NCI-H524 (cell line): Measurements from ENCODE around the gene ZFP36L2.

Experiments used
- DNase-seq, 2 experiments: peaks; one replicate each; lab custom pipeline; 2025; lab: John Stamatoyannopoulos, UW

The ZFP36L2 gene

DNA sequence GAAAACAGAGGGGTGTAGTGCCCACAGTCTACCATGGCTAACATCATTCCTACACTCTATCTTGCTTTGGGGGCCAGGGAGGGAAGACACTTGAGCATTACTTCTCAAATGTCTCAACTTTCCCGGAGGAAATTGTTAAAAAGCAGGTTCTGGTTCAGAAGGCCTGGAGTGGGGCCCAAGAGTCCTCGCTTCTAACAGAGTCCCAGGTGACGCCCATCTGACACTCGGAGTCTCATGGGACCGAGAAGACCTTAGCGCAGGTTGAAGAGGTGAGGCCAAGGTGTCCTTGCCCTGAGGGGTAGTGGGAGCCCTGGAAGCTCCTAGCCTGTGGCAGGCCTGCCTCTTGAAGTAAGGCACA is 40.1 kb downstream of the ZFP36L2 start:
- no peak for DNase-seq

DNA sequence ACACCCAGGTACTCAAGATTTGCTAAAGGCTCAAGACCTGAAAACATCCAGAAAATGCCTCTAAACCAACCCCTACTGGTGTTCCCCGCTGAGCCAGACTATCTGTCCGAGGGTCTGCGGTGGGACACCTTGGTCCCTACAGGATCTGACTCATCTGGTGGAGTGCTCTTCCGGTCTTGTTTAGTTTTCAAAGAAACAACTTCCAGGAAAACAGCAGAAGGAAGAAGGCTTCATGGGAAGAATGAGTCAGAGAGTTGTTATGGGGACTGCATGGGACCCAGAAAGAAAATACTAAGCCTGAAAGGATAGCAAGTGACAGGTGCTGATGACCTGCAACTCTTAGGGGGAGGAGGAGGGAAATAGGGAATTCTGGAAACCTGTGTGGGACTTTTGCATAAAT is 41.3 kb downstream of the ZFP36L2 start:
- no peak for DNase-seq

DNA sequence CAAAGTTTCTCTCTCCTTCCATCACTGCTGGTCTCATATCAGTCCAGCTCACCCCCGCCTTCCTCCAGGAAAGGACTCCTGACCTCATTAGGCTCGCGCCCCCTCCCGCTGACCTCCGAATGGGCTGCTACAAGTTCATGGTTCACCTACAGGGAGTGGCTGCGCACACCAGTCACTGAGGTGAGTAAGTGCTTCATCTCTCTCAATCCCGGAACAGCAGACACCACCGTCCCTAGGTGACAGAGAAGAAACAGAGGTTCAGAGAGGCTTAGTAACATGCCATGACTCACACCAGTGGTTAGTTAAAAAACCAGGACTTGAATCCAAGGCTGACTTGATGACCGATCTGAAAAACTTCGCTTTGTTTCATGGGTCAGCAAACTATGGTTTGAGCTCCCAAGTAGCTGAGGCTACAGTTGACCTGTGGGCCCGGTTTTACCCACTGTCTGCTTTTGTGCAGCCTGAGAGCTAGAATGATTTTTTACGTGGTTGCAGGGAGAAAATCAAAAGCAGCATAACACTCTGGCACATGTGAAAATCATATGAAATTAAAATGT is 42.0 kb downstream of the ZFP36L2 start:
- no peak for DNase-seq

DNA sequence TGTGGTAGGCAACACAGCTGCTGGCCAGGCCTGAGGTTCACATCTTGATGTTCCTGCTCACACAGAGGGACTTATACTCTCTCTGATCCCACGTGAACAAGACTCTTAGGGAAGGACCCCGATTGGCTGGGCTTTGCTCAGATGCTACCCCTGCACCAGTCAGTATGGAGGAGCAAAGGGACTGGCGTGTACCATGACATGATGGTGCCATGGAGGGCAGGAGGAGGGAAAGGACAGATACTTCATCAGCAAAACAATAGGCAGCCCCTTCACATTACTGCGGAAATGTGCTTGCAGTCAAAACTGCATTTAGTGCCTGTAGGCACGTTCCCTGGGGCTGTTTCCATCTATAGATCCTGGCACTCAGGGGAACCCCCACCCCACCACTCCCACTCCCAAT is 42.7 kb downstream of the ZFP36L2 start:
- no peak for DNase-seq

DNA sequence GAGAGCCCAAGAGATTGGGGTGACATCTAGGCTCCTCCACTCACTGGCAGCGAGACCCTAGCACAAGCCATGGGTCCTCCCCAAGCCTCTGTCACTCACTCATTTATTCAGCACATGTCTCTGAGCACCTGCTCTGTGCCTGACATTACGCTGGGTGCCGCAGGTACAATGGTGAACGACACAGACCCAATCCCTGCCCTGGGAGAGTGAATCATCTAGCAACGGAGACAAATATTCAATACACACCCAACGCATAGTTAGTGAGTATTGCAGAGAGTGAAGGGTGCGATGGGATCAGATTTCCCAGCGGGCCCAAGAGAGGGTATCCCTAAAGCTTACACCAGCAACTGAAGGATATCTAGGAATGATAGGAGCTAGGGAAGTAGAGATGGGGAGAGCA is 45.5 kb downstream of the ZFP36L2 start:
- DNase-seq, result no peak

DNA sequence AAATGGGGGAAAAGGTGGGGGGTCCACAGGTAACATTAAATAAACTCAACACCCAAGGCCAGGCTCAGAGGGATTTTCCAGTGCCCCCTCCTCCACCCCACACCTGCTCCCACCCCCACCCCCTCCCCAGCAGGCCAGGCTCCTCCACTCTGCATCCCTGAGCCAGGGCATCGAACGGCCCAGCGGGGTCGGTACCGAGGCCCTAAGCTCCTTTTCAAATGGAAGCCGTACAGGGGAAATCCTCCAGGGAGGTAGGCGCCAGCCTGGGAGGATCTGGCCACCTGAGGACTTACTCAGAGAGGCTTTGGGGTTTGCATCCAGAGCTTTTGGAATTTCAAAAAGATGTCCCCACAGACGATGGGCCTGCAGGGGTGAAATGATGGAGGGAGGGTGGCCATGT is 46.5 kb downstream of the ZFP36L2 start:
- DNase-seq, result no peak

DNA sequence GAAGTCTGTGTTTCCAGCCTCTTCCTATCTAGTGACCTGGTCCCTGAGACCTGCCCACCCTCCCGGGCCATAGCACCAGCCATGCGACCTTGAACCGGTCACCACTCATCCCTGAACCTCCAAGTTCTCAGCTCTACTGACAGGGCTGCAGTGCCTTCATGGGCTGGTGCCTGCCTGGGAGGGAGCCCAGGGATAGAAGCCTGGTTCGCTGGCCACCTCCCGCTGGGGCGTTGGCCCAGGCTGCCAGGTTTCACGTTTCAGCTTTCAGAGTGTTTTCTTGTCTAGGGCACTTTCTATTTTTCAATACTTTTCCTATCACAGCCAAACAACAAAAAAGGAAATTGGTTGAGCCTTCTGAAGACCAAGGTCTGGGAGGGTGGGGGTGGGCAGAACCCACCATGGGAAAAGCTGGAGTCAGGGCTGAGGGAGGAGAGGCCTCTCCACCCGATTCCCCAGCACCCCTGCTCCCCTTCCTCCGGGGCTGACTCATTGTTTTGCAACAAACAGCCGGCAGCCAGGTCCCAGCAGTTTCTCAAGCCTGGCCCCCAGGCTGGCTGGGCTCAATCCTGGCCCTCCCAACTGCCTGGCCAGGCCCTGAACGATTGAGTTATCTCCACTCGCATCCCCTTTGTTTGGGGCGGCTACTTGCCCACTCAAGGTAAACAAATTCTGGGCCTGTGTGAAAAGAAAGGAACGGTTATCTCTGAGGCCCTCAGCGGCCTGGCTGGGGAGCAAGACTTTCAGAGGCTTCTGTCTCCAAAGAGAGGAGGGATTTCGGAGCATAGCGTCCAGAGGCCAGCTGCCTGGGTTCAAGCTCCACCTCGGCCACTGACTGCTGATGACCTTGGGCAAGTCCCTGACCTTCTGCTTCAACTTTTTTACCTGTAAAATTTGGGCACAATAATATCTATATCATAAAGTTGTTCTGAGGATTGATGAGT is 47.5 kb downstream of the ZFP36L2 start:
- DNase-seq, result peak in 1 of 2 experiments; percentile 15

DNA sequence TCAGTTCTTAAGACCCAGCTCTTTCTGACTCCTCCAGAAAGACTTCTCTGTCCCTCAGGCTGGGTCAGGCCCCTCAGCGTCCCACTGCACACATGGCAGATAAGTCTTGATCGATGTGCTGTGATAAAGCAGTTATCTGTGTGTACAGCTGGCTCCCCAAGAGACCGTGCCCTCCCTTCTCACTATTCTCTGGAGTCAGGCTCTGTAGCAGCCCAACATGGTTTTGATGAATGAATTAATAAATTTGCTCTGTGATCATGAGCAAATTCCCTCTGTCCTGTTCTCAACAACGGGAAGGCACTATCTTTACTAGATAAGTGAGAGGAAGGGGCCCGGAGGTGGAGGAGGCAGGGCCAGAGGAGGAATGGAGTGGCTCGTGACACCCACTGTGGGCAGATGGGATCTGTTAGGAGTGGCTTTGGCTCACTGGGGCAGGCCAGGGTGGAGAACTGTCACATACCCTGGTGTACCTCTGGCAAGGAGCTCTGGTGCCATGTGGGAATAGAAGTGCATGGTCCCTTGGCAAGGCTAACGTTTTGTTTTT is 48.3 kb downstream of the ZFP36L2 start:
- DNase-seq, result no peak

DNA sequence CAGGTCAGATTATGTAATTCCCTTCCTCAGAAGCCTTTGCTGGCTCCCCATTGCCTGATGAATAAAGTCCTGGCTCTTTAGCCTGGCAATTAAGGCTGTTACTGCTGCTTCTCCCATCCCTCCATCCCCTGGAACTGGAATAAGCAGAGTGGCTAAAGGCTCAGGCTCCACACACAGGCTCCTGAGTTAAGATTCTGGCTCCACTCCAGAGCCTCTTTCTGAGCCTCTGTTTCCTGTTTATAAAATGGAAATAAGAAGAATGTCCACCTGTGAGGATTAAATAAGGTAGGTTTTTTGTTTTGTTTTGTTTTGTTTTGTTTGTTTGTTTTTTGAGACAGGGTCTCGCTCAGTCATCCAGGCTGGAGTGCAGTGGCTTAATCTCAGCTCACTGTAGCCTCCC is 50.0 kb downstream of the ZFP36L2 start:
- no peak for DNase-seq

DNA sequence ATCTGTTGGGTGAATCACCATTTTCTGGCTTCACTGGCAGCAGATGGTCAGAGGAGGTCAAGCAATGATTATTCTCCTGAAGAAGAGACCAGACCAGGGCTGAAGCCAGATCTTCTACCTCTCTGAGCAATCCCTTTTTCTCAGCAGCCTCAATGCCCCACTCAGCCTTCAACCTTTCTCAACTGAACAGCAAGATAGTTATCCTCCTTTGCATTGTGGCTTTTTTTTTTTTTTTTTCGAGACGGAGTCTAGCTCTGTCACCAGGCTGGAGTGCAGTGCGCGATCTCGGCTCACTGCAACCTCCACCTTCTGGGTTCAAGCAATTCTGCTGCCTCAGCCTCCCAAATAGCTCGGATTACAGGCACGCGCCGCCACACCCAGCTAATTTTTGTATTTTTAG is 50.5 kb downstream of the ZFP36L2 start:
- DNase-seq, result no peak

DNA sequence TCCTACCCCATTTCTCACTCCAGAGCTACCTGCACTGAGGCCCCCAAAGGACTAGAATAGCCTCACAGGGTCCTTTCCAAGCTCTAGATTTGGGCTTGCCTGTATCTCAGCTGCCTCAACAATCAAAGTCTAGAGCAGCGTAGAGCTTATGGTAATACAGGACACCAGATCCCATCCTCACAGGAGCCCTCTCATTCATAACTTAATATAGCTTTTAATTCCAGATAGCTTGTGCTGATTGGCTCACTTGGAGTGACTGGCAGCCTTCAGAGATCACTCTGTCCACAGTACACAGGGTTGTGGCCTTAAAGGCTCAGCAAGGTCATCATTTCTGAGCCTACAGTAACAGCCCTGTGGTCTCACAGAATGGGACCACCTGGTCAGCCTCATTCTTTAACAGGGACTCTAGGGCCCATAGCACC is 51.4 kb downstream of the ZFP36L2 start:
- no peak for DNase-seq

DNA sequence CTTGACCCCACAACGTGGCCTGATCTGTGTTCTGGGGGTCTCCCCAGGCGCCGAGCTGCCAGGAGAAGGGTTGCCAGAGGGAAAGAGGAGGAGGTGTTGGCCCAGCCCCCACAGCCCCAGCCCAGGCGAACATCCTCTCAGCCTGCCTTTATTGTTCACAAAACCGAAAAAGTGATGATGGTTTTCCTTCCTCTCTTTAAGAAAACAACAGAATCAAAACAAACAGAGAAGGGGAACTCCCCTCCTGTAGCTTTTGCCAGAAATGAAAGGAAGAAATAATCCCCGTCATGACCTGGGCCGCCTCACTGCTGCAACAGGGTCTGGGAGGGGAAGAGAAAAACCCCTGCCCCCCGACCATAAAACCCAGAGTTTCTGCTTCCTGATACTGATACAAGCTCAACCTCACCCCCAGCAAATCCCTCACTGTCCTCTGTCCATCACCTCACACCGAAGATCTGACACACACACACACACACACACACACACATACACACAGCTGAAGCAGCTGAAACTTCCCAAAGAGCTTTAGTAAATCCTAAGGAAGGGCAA is 52.0 kb downstream of the ZFP36L2 start:
- no peak for DNase-seq
